Suppressor macrophage treated with lipopolysaccharide for 4 hours (primary cell): Measurements from ENCODE around the gene GP5.
A peak's percentile ranks its signal among the peaks of the same experiment; 100 is the strongest.

Source experiments
- DNase-seq: peaks from one replicate; pipeline ENCODE4 v3.0.0-alpha.2; 2020

The GP5 gene, protein sequence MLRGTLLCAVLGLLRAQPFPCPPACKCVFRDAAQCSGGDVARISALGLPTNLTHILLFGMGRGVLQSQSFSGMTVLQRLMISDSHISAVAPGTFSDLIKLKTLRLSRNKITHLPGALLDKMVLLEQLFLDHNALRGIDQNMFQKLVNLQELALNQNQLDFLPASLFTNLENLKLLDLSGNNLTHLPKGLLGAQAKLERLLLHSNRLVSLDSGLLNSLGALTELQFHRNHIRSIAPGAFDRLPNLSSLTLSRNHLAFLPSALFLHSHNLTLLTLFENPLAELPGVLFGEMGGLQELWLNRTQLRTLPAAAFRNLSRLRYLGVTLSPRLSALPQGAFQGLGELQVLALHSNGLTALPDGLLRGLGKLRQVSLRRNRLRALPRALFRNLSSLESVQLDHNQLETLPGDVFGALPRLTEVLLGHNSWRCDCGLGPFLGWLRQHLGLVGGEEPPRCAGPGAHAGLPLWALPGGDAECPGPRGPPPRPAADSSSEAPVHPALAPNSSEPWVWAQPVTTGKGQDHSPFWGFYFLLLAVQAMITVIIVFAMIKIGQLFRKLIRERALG

DNA sequence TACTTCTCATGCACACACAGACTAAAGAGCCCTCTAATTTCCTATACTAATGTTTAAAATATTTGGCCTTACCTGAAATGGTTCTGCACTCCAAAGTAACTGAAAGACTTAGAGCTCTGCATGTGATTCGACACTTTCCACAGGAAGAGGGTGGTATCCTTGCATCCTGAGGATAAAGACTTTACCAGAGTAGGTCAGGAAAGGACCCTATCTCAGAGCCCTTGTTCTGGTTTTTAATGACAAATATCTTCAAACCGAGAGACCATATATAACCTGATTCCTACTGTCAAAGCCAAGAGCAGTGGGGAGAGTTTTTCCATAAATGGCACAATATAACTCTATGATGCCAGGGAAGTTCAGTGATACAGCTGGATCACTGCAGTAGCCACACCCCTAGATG lies at the start of gene GP5:
Gene GP5 (minus strand): TSS at position 101 of the 400 bp plus-strand sequence. CDS start 984 bp downstream, outside the sequence.
- no peak for DNase-seq

DNA sequence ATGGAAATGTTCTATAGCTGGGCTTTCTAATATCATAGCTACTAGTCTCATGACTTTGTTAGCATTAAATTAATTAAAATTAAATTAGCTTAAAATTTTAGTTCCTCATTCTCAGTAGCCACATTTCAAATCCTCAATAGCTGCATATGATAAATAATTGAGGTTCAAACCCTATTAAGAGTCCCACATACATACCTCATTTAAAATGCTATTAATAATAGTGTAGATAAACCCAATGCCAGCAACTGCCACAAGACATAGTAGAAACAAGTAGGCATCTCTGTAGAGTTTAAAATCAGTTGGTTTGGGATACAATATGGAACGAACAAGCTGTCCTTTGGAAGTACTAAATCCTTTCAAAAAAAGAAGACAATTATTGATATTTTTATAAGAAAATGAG lies 48.6 kb upstream of the GP5 start:
- DNase-seq = no peak

DNA sequence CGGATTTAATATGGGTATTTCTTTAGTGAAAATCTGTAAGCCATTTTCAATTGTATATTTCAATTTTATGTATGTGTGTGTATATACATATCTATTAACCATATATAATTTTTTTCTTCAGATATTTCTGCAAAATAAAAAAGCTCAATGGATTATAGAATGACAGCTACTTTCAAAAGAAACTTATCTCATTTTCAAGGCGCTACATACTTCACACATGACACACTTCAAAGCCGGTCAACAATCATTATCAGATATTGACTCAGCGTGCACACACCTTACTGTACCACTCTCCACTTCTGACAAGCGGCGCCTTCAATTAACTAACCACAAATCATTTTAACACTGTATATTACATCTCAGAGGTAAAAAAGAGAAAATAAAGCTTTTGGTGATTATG lies 48.1 kb upstream of the GP5 start:
- DNase-seq = no peak

DNA sequence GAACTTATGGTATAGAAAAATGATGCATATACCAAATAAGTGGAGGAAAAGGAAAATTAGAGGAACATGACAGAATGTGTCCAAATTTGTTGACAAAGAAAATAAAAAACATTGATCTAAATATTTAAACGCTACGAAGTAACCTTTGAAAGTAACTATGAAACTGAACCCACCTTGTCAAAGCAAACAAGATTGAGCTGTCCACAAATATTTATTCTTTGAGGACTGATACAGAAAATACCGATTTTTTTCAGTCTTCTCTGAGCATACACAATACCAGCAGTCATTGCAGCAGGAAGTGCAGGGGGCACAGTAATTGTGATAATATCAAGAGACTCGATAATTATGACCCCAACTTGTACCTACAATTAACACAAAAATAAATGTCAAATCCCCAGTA lies 47.7 kb upstream of the GP5 start:
- no peak for DNase-seq

DNA sequence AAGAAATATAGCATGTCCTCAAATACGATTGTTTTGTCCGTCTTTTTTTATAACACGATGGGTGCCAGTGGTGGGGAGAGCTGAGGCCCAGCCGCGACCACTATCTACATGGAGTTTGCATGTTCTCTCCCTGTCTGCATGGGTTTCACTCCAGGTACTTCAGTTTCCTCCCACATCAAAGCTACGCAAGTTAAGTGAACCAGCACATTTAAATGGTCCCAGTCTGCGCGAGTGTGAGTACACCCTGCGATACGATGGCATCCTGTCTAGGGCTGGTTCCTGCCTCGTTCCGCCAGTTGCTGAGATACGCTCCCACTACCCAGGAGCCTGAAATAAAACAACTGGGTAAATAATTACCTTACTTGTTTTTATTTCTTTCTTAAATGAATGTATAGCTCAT lies 47.1 kb upstream of the GP5 start:
- DNase-seq = no peak

DNA sequence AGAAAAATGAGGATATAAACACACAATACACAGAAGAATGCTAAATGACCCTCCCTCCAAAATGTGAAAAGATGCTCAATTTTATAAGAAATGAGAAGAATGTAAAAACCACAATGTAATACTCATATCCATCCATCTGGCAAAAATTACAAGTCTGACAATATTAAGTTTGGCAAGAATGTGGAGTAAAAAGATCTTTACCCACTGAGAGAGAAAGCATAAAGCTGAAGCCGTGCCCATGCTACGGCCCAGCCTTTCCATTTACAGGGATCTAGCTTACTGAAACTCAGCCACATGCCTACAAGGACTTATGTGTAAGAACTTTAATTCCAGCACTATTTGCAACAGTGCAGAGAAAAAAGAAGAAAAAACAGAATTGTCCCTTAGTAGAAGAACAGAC lies 44.8 kb upstream of the GP5 start:
- DNase-seq = no peak

DNA sequence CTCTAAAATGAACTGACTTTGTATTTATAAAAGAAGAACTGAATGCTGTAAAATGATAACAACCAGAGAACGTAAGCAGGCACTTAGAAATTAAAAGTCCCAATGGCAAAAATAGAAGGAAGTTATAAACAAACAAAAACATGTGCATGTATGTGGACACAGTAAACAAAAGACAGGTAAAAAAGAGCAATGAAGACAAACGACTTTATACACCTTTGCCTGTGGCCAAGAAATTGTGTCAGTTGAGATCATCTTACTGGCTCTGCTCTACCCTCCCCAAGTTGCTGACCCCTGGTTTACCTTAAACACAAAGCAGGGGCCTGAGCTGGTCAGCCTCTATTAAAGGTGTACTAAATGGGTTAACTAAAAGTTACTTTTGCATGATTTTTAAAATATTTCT lies 41.7 kb upstream of the GP5 start:
- DNase-seq = no peak

DNA sequence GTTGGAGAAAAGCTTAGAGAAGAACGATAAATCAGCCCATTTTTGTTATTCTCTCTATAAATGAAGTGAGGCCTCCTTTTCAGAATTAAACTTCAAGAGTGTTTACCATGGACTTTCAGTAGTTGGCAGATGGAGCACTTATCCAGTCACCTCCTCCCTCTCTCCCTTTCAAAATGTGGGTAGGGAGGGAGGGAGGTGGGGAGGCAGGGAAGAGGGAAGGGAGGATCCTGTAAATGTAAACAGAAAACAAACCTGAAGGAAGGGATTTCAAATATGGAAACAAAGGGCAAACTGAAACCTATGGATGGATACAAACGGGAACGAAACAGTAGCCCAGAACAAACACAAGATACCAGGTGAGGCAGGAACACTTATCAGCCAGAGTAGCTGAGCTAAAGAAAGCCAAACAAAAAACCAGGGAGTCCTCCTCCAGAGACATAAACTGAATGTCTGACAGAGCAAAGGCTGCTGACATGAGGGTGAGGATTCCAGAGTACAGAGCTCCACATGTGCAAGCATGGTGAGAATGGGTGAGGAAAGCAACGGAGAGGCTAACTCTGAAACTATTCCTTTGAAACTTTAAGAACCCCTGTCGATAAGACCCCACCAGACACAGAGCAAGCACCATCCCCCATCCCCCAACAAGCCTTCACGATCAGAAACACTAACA lies 41.0 kb upstream of the GP5 start:
- no peak for DNase-seq

DNA sequence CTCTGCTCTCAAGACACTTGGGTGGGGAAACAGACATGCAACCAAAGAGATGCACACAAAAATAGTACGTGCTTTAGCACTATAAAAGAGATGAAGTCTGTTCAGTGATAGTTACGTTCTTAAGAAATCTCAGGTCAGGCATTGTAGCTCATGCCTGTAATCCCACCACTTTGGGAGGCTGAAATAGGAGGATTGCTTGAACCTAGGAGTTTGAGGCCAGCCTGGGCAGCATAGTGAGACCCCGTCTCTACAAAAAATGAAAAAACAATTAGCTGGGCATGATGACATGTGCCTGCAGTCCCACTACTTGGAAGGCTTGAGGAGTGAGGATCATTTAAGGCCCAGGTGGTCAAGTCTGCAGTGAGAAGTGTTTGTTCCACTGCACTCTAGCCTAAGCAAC lies 35.4 kb upstream of the GP5 start:
- no peak for DNase-seq

DNA sequence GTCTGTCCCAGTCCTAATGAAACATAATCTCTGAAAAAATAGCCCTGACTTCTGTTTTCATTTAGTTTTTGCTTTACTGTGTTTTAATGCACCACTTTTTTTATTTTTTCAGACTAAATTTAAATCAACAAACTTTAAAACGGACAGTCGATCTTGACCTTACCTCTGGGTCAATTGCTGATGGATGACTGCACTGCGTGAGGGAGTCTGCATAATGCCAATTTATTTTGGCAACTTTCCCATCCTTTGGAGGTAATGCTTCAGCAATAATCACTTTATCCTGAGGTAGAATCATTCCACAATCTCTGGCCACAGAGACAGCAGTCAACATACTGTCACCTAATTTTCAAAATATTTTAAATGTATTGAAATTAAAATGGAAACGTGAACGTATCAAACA lies 32.5 kb upstream of the GP5 start:
- DNase-seq = no peak

DNA sequence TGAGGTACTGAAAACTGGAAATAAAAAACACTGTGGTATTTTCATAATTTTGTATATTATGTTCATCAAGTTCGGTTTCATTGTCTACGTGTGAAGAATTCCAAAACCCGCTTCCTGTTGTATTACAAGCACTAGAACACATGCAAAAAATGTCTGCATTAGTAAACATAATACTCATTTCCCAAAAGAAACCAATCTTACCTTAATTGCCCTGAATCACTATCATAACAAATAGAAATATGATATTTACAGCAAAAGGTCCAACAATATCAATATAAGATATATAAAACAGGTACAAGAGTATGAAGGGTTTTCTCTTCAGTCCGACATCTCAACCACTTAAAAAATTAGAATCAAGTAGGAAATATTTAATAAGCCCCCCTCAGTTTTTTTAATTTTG lies 26.3 kb upstream of the GP5 start:
- DNase-seq = no peak

DNA sequence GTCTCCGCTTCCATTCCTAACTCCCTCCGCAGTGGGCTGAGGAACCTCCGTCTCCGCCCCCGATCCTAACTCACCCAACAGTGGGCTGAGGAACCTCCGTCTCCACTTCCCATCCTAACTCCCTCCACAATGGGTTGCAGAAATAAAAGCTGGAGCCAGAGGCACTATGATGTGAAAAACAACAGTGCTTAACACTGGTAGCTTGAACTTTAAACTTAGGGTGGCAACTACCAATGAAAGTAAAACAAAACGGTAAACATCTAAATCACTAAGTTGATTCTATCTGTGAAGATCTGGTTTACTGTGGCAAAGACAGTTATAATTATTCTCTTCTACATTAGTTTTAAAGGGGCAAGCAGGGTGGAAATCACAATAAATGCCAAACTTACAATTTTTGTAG lies 25.9 kb upstream of the GP5 start:
- DNase-seq = no peak

DNA sequence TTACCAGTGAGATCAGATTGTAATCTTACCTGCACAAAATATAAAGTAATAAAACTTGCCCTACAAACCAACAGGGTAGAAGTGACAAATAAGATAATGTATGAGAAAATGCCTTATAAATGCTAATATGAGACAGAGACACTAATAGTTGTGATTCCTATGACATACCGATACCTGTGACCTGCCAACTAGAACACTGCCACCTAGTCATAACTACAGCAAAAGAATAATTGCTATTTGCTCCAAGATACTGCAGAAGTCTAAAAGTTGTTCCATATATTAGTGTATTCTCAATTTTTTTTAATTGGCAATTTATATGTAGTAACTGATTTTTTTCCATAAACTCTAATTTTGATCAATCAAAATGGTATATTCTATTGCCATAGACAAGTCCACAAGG lies 25.3 kb upstream of the GP5 start:
- no peak for DNase-seq

DNA sequence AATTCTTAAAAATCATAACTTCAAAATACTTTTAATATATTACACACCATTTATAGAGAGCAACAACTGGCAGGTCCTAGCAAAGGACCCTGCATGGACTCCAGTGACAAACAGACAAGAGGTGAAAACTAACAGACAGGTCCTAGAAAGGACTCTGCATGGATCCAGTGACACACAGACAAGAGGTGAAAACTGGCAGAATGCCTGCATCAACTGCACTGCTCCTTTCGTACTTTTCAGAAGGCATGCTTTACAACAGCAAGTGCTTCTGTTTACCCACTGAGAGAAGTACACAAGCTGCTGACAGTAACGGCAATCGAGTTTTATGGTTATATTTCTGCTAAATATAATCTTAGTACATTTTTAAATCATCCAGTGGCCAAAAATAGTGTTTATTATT lies 24.3 kb upstream of the GP5 start:
- no peak for DNase-seq

DNA sequence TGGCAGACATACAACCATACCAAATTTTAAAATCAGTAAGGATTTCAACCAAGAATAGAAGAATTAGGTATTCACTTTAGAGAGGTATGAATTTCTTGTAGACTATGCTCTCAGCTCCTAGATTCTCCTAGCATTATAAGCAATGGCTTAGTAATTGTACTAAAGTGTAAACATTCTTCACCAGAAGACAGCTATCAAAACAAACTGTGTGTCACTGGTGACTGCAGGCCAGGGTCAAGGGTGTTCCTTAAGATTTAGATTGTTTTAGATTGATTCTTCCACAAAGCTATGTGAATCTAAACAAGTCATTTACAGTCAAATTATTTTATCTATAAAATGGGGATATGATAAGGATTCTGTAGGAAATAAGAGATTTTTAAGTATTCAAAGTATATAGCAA lies 23.1 kb upstream of the GP5 start:
- no peak for DNase-seq

DNA sequence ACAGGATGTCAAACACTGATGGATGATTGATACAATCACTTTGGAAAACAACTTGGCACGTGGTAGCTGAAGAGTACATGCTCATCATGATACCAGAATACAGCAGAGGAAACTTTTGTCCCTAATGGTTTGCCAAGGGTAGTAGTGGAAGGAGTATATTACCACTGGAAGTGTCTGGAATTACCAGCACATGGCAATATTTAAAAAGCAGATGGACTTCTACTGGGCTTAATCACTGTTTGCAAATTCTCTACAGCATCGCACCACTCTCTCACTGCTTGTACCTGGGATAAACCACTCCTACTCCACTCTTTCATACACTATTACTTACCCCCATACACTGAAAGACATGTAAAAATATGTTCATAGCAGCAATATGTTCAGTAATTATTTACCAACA lies 19.6 kb upstream of the GP5 start:
- DNase-seq = no peak

DNA sequence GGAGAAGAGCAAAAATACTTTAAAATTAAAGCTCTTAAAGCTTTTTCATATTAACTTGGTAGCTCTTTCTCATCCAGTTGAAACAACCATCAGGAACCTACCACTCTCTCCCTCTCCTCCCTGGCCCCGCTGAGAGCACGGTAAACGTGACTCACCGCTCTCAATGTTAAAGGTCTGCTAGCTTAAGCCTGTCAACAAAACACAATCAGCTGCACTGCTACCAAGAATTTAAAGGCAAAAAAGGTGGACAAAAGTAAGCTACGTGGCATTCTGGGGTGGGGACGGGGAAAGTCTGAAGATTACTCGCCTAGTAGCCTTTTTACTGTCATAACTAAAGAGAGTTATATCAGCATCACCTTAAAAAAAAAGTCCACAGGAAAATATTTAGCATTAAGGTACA lies 8.4 kb upstream of the GP5 start:
- DNase-seq = no peak

DNA sequence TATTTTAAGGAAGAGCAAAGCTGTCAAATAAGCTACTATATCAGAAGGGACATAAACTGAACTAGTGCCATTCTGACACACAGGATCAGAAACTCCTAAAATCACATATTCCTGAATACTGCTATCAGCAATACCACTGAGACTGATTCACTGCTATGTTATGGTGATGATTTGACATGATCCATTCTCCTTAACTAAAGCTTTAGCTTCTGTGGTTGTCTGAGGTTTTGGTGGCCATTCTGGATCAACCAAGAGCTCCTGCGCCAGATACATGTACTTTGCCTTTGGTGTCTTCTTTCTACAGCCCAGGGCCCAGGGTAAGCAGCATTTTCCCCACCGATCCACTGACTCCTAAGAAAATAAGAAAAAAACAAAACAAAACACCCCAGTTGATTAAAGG lies 6.7 kb upstream of the GP5 start:
- no peak for DNase-seq

DNA sequence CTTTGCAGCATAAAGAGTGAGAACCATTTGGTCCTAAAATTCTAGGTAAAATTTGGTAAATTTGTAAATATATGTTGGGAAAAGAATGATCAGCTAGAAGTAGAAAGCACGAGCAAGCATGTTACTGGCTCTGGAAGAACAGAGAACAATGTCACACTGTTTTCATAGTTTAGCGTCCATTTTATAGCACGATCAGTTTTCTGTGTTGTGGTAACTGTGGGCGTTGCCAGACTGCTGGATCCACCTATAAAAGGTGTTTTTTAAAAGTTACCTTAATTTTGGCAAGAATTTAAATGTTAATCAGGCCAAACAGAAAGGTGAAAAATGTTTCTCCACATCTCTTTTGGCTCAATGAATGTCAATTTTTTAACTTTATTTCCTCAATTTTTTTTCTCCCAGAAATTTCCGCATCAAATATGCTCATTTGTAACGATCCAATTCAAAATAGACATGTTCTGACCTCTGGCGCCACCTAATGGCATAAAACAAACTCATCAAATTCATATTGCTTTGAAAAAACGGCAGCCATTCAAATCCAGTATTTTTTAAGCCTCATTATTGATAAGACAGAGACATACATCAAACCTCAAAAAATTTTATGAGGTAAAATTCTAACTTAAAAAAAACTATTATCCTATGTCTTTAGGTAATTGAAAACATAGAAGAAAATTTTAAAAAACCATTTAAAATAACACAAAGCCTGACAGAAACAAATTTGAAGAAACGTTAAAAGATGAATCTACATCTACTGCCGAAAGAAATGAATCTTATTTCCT lies 5.5 kb upstream of the GP5 start:
- peak; percentile 68 for DNase-seq

DNA sequence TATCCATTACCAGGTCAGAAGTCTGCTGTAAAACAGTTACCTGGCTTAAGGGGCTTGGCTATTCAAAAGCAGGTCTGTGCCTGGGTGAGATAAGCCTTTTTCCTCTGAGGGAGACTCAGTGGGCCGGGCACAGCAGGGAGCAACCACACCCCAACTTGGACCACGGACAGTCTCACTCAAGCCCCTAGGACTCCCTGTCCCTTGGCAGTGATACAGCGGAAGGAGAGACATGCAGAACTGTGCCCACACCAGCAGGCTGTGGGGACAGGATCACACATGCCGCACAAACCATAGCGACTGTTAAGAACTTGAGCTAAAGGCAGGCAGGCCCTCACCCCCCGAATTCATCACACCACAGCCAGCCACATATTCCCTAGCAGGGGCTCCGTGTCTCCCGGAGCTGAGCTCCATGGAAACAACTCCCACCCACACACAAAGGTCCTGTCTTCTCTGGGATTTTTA lies 2.8 kb upstream of the GP5 start:
- no peak for DNase-seq

DNA sequence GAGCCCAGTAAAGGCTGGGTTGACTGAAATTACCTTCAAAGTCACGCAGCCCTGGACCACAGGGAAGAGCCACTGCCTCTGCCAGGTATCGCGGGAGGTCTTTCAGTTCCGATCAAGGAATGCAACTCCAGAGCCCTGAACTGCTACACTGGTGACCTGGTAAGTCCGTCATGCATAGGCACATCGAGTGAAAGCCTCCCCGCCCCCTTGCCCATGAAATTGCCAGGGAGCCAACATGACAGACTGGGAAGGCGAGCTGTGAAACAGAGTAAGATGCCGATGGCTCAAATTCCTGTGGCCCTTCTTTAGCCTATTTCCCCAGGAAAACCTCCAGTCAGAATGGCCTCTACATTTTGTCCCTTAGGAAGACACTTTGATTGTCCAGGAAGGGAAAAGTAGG lies 2.3 kb upstream of the GP5 start:
- DNase-seq = no peak

DNA sequence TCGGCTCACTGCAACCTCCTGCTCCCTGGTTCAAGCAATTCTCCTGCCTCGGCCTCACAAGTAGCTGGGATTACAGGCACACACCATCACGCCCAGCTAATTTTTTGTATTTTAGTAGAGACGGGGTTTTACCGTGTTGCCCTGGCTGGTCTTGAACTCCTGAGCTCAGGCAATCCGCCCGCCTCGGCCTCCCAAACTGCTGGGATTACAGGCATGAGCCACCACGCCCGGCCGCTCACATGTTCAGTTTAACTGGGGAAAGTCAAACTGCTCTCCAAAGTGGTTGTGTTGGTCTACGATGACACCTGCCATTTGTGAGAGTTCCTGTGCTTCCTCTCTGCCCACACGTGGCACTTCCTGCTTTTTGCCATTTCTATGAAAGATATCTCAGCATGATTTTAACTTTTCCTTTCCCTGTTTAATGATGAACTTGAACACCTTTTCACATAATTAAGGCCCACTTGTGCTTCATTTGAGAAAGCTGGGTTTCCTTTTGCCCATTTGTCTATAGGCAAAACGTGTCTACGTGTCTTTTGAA lies 877 bp upstream of the GP5 start:
- DNase-seq = no peak

DNA sequence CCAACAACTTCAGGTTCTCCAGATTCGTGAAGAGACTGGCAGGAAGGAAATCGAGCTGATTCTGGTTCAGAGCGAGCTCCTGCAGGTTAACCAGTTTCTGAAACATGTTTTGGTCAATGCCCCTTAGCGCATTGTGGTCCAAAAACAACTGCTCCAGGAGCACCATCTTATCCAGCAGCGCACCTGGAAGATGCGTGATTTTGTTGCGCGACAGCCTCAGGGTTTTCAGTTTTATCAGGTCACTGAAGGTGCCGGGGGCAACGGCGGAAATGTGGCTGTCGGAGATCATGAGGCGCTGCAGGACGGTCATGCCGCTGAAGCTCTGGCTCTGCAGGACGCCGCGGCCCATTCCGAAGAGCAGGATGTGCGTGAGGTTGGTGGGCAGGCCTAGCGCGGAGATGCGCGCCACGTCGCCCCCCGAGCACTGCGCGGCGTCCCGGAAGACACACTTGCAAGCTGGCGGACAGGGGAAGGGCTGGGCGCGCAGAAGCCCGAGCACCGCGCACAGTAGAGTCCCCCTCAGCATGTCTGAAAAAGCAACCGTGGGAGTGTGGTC lies 1.2 kb downstream of the GP5 start:
- DNase-seq = no peak
